CD4-positive, alpha-beta T cell (primary cell): ENCODE measurements around the gene RIPOR2. TPM values are rescaled to one million over a fixed set of nuclear protein-coding genes. Genes with fewer than 3 reads are reported as not detected.

Experiments used
- ATAC-seq: fragments of 200-7000 bp; cut with Tn5 transposase; one replicate; pipeline ENCODE4 v1.10.0; 2022; ENCODE audit warnings: mild to moderate bottlenecking; ENCODE audit not compliant: poor library complexity
- CTCF ChIA-PET: fragments of 350-600 bp; sonication (Branson Sonifier 250); formaldehyde crosslinking; loops from one replicate; lab custom pipeline; 2021; ENCODE audit warnings: antibody characterized with exemption, inconsistent platforms; lab: Charles Lee
- POLR2A ChIA-PET: fragments of 350-600 bp; sonication (Branson Sonifier 250); formaldehyde crosslinking; loops from one replicate; lab custom pipeline; 2021; ENCODE audit warnings: antibody characterized with exemption, inconsistent platforms; lab: Charles Lee
- DNase-seq, 14 experiments: peaks; one replicate each; pipeline ENCODE4 v3.0.0-alpha.2; 2013 to 2020; ENCODE audit warnings: mixed read lengths in 2 of 14
- H3K27ac ChIP-seq, 2 donors: one replicate each; pipeline versions ENCODE4 v1.5.1 to v1.7.0; 2013; ENCODE audit warnings: low read length in 2 of 2, low read depth in 1 of 2, mild to moderate bottlenecking in 1 of 2
- H3K27me3 ChIP-seq, 2 experiments: 1 replicate in 1 of 2; 2 replicates in 1 of 2; pipeline versions ENCODE4 v1.6.1 to v1.7.0; 2013; ENCODE audit warnings: low read length in 2 of 2, control low read depth in 1 of 2, mild to moderate bottlenecking in 1 of 2, moderate library complexity in 1 of 2; ENCODE audit not compliant: insufficient read depth in 2 of 2, control insufficient read depth in 1 of 2
- H3K36me3 ChIP-seq: one replicate; pipeline ENCODE4 v1.6.1; 2013; ENCODE audit warnings: low read length, control low read depth; ENCODE audit not compliant: insufficient read depth
- H3K4me1 ChIP-seq: one replicate; pipeline ENCODE4 v1.6.1; 2013; ENCODE audit warnings: low read length, control low read depth; ENCODE audit not compliant: insufficient read depth
- H3K4me3 ChIP-seq: one replicate; pipeline ENCODE4 v1.5.1; 2013; ENCODE audit warnings: mild to moderate bottlenecking, low read length, moderate library complexity
- H3K9me3 ChIP-seq, 2 experiments: 1 replicate in 1 of 2; 2 replicates in 1 of 2; pipeline versions ENCODE4 v1.6.1 to v1.7.0; 2013; ENCODE audit warnings: low read length in 2 of 2, mild to moderate bottlenecking in 2 of 2, control low read depth in 1 of 2, moderate library complexity in 1 of 2; ENCODE audit not compliant: control insufficient read depth in 1 of 2, insufficient read depth in 1 of 2
- H3K27ac Mint-ChIP-seq: one replicate; pipeline ENCODE4 v1.8.0; 2020; ENCODE audit warnings: mixed read lengths
- H3K27me3 Mint-ChIP-seq: one replicate; pipeline ENCODE4 v1.8.0; 2021; ENCODE audit warnings: mixed read lengths
- H3K36me3 Mint-ChIP-seq: one replicate; pipeline ENCODE4 v1.8.0; 2021; ENCODE audit warnings: low read depth, mixed read lengths
- H3K4me1 Mint-ChIP-seq: one replicate; pipeline ENCODE4 v1.8.0; 2021; ENCODE audit warnings: low read depth, mixed read lengths
- H3K4me3 Mint-ChIP-seq: one replicate; pipeline ENCODE4 v1.8.0; 2020; ENCODE audit warnings: mild to moderate bottlenecking, mixed read lengths
- H3K9me3 Mint-ChIP-seq: one replicate; pipeline ENCODE4 v1.8.0; 2020; ENCODE audit warnings: mixed read lengths
- intact Hi-C, 2 experiments: fragments of 100-400 bp; cut with DNase I in 1 of 2; cut with micrococcal nuclease in 1 of 2; formaldehyde crosslinking; loops; one replicate each; pipeline versions ENCODE4 v1.15.1 to v1.9.0; 2023 to 2025; cut with DNase I, micrococcal nuclease
- total RNA-seq, 174 experiments: library from RNA in 2 of 174; stranded (reverse) in 2 of 174; gene quantifications; one replicate each; pipeline ENCODE4 v1.2.3 and lab custom pipeline; 2021 to 2026
- TF ChIP-seq, protein P1 (sequence below): fragments of 200-600 bp; IDR thresholded peaks from one replicate; pipeline ENCODE4 v1.8.0; 2022; ENCODE audit warnings: antibody characterized with exemption, mild to moderate bottlenecking

RIPOR2 gene
- total RNA-seq, 2 experiments from 2014 or later = 123 to 129 TPM

GRCh38 chr6:24891004-24891403, 44.8 kb downstream of the RIPOR2 start:
- H3K4me3 Mint-ChIP-seq = peak overlapping the region; percentile 82
- Histone ChIP-seq H3K27me3 (no peaks in the 10 kb centered on the region), H3K27ac (peak overlapping the region in 1 of 2 donors; percentile 61), H3K9me3 (no peaks in the 10 kb centered on the region), H3K36me3 (peaks cover 57% of the 10 kb centered on the region), H3K4me3 (no peak overlapping the region), H3K4me1 (peaks cover 59% of the 10 kb centered on the region)
- intact Hi-C loops = no loop called here
- peak overlapping the region; percentile 97 for H3K27ac Mint-ChIP-seq
- H3K9me3 Mint-ChIP-seq = no peaks in the 10 kb centered on the region
- H3K36me3 Mint-ChIP-seq = peaks cover 93% of the 10 kb centered on the region
- ATAC-seq (peak; percentile 37), DNase-seq (no peak)
- POLR2A ChIA-PET = interaction anchor here (0.6 to 1.3 kb wide), 5 partner anchors 24 to 101 kb away, joined by 3 to 5 read pairs (median 5); no protein-coding TSS in a partner anchor
- H3K27me3 Mint-ChIP-seq = no peaks in the 10 kb centered on the region
- CTCF ChIA-PET = interaction anchor here (1.0 to 1.7 kb wide), 3 partner anchors 9 to 43 kb away, joined by 3 to 4 read pairs (median 4); no protein-coding TSS in a partner anchor
- H3K4me1 Mint-ChIP-seq = peaks cover 95% of the 10 kb centered on the region
- TF ChIP-seq, protein P1, sequence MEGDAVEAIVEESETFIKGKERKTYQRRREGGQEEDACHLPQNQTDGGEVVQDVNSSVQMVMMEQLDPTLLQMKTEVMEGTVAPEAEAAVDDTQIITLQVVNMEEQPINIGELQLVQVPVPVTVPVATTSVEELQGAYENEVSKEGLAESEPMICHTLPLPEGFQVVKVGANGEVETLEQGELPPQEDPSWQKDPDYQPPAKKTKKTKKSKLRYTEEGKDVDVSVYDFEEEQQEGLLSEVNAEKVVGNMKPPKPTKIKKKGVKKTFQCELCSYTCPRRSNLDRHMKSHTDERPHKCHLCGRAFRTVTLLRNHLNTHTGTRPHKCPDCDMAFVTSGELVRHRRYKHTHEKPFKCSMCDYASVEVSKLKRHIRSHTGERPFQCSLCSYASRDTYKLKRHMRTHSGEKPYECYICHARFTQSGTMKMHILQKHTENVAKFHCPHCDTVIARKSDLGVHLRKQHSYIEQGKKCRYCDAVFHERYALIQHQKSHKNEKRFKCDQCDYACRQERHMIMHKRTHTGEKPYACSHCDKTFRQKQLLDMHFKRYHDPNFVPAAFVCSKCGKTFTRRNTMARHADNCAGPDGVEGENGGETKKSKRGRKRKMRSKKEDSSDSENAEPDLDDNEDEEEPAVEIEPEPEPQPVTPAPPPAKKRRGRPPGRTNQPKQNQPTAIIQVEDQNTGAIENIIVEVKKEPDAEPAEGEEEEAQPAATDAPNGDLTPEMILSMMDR = no peak

DNA sequence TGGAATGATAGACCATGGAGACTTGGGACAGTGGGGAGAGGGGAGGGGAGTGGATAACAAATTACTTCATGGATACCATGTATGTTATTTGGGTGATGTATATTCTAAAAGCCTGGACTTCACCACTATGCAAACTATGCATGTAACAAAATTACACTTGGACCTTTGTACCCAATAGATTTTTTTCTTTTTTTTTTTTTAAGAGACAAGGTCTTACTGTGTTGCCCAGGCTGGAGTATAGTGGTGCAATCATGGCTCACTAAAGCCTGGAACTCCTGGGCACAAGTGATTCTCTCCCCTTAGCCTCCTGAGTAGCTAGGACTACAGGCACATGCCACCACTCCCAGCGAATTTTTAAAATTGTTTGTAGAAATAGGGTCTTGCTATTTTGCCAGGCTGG, 45.3 kb downstream of the RIPOR2 start:
- ChIA-PET POLR2A (interaction anchor here (0.6 kb wide), 2 partner anchors 35 to 117 kb away, joined by 3 to 5 read pairs; no protein-coding TSS in a partner anchor), CTCF (interaction anchor here (1.7 kb wide), 1 partner anchor 44 kb away, joined by 4 read pairs; no protein-coding TSS in a partner anchor)
- Histone ChIP-seq H3K27me3 (no peaks in the 10 kb centered on the region), H3K4me1 (peaks cover 57% of the 10 kb centered on the region), H3K4me3 (no peak overlapping the region), H3K27ac (peak overlapping the region in 1 of 2 donors; percentile 61), H3K36me3 (peaks cover 60% of the 10 kb centered on the region), H3K9me3 (no peaks in the 10 kb centered on the region)
- Mint-ChIP-seq H3K4me3 (peak overlapping the region; percentile 82), H3K27me3 (no peaks in the 10 kb centered on the region), H3K36me3 (peaks cover 93% of the 10 kb centered on the region), H3K27ac (peak overlapping the region; percentile 97), H3K4me1 (peaks cover 97% of the 10 kb centered on the region), H3K9me3 (no peaks in the 10 kb centered on the region)
- TF ChIP-seq, protein P1 = no peak
- intact Hi-C loops = no loop called here
- no peak for ATAC-seq
- no peak for DNase-seq

GRCh38 chr6:24888715-24889370, 46.9 kb downstream of the RIPOR2 start:
- peak overlapping the region in 1 of 2 donors; percentile 30 for H3K27ac ChIP-seq
- peak; percentile 62 for ATAC-seq

More at GRCh38 chr6:24888715-24889370, 46.9 kb downstream of the RIPOR2 start:
- peaks cover 93% of the 10 kb centered on the region for H3K4me1 Mint-ChIP-seq
- peaks cover 90% of the 10 kb centered on the region for H3K36me3 Mint-ChIP-seq
- CTCF ChIA-PET = interaction anchor here (0.6 to 3.5 kb wide), 16 partner anchors 9 to 138 kb away, joined by 3 to 17 read pairs (median 4); partner anchors contain the start of gene RIPOR2
- TF ChIP-seq, protein P1 = no peak
- H3K4me1 ChIP-seq = peaks cover 53% of the 10 kb centered on the region
- intact Hi-C loops = loop anchor here in 1 of 2 experiments (1.0 kb wide), 1 partner anchor 10 kb away; no protein-coding TSS in a partner anchor
- peak overlapping the region; percentile 97 for H3K27ac Mint-ChIP-seq
- H3K9me3 ChIP-seq = no peaks in the 10 kb centered on the region
- no peak overlapping the region for H3K4me3 ChIP-seq
- no peak for DNase-seq
- peak overlapping the region; percentile 8 for H3K4me3 Mint-ChIP-seq
- no peaks in the 10 kb centered on the region for H3K27me3 Mint-ChIP-seq
- H3K36me3 ChIP-seq = peaks cover 59% of the 10 kb centered on the region
- H3K9me3 Mint-ChIP-seq = no peaks in the 10 kb centered on the region
- POLR2A ChIA-PET = interaction anchor here (0.7 to 2.4 kb wide), 11 partner anchors 10 to 138 kb away, joined by 3 to 11 read pairs (median 5); no protein-coding TSS in a partner anchor
- no peaks in the 10 kb centered on the region for H3K27me3 ChIP-seq
